Loucy (cell line): ENCODE data around the gene GRB2.

Experiments used
- CTCF ChIP-seq: fragments of 200-600 bp; sonication (generic); conservative IDR thresholded peaks from 2 replicates; pipeline ENCODE4 v1.5.1; 2014; ENCODE audit warnings: mild to moderate bottlenecking, antibody characterized with exemption, low read length
- EZH2phosphoT487 ChIP-seq: fragments of 200-600 bp; IDR thresholded peaks from 2 replicates; pipeline ENCODE4 v1.6.1; 2018; ENCODE audit warnings: antibody characterized with exemption, mild to moderate bottlenecking, moderate library complexity, borderline replicate concordance

- TF ChIP-seq CTCF (no peak), EZH2phosphoT487 (no peak)
Measured at GRCh38 chr17:75390982-75391381, 14.5 kb downstream of the GRB2 start.
